Activated CD4-positive, alpha-beta T cell treated with anti-CD3 and anti-CD28 coated beads for 24 hours (primary cell): ENCODE data around the gene RETREG1.

Source experiments
- DNase-seq, 2 donors: peaks; one replicate each; pipeline ENCODE4 v3.0.0-alpha.2; 2020; ENCODE audit warnings: low read depth in 2 of 2

The RETREG1 gene

DNA sequence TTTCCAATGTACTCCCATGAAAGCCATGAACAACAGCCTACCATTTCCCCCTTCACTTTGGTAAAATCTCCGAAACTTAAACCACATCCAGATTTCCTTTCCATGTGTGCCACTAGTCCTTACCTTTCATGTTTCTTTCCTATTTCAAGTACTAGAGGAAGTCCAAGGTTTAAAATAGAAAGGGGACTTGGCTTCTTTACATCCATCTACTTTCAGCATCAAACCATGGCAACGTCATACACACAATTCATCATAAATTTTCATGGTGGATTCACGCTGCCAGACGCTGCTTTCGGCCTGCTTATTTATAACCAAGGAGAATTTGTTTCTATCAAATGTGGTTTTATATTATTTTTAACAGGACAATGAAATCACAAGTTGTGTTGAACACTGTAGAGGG is 92.5 kb downstream of the RETREG1 start:
- DNase-seq, result no peak

DNA sequence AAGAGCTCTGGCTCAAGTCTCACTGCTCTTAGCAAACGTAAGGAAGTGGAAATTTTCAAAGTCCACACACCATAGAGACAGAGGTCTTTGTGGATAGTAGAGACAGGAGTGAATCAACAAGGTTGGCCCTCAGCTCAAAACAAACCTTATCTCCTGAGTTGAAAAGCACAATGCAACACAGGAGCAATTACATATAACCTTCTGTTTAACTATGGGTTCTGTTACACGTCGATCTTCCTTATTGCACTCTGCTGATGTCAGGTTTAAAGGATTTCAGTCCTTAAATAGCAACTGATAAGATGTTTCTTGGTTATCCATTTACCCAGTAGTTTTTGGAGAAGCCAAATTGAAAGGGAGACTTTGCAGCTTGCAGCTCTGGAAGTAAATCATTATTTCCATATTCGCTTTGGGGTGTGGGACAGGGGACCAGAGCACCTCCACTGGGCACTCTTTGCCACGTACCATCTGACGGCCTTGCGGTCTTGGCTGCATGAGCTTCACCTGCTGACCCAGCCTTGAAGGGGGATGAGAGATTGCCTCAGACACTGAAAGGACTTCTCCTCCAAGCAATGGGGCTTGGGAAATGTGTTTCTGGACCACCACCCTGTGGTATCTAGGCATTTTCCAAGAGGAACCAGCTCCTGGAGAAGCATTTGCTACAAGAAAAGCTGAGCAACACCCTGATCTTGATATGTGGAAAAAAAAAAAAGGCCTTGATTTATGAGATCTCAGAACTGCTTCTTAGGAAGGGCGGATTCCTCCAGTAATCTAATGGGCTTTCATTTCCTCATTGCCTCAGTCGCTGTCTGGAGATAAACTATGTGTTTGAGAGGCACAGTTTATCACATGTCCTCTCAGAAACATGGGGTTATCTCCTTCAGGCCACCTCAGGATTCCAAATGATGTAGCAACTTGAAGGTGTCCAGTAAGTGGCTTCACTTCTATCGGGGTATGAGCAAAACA is 95.0 kb downstream of the RETREG1 start:
- no peak for DNase-seq

DNA sequence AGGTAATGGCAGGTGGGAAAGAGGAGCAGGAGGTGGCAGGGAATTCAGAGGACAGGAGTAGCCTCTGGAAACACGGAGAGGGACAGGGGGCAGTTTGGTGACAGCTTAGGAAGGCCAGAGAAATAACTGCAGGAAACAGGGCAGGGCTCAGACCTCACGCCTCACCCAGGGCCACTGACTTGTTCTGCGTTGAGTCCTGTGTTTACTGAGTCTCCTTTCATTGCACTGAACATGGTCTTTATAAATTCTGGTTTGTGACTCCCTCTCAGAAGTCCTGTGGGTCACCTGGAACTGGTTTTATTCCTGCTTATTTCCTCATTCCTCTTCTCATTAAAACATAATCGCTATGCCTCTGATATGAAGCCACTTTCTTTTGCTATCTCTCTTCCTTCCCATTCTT is 96.0 kb downstream of the RETREG1 start:
- DNase-seq, result no peak

DNA sequence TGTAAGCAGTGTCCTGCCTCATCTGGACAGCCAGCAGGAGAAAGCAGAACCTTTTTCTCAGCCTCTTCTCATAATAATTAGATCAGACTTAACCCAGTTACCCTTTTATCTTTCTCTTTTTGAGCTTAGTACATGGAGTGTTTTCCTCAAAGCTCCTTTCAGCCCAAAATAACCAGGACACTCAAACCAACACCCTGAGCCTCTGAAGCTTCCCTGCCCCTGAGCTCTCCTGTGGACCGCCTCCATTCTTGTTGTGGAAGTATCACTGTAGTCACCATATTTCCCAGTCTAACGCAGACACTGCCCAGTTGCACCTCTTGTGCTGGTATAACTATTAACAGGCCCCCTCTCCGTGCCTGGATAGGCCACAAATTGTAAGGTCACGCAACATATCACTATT is 97.4 kb downstream of the RETREG1 start:
- DNase-seq, result no peak

DNA sequence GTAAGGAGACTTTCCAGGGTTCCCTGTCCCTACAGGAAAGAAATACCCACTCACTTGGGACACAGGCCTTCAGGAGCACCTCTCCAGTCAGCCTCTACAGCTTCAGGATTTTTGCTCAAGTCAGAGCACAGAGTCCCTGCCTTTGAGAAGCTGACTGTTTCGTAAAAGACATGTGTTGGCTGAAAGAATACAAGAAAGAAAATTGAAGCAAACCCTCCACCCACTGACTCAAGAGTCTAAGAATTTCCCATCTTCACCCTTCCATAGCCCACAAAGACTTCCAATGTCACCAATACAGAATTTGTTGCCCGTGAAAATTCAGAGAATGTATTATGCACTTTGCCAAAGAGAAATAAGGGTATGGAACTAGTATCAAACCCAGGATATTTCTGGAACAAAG is 98.2 kb downstream of the RETREG1 start:
- DNase-seq, result no peak

DNA sequence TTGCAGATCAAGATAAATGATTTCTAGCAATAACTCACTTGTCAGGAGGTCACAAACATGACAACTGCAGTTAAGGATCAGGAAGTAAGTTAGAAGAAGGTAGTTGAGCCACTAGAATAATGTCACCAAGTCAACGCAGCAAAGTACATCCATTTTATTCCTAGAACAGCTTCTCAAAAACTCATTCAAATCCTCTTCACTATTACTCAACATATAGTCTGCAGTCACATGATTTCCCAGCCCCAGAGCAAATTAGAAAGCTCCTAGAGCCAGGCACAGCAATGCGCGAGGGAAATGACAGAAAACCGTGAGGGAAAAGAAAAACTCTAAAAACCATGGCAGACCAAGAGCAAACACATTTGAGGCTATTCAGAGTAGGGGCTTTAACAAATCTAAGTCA is 101.3 kb downstream of the RETREG1 start:
- no peak for DNase-seq

DNA sequence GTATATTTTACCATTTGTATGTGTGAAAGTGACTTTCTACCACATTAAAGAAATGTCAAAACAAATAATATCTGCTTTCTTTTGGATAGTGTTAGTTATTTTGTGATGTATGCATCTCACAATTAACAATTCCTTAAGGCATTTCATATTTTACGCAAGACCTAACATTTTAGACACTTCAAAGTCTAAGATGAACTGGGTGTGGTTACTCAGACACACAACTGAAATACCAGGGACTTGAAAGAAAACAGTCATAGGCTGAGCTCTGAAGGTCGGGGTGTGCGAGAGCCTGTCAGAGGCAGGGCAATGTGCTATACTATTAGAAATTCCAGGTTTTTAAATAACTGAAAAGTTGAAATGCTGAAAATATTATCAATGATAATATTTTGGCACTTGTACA is 106.7 kb downstream of the RETREG1 start:
- no peak for DNase-seq

DNA sequence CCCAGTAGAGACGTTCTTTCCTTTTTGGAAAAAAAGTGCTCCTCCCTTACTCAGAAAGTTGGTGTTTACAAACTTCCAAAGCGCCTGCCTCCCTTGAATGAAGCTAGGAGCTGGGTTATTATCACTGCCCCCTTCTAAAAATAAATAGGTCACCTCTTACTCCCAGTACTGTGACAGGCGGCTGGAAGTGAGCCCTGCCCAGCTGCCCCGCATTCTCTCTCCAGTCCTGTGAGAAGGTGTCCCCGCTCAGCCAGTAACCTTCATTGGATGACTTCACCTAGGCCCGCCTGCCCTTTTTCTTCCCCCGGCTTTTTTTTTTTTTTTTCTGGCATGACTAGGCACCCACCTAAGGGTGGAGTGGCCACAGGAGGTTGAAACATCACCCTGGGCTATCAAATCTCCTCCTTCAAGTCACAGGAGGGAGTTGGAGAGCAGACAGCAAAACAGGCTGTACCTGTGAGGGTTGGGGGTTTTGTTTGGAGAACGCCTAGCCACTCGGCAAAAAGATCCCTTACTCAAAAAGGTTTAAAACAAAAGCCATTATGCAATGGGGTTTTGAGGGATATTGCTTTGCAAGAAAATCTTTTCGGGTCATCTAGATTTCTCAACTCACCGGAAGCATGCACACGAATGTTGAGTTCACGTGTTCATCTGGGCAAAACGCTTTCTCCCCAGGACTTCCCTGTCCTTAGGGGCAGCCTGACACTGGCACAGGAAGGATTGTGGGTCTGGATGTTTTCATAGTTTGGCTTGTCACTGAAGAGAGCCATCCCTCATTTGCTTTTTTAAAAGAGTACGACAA is 107.9 kb downstream of the RETREG1 start:
- no peak for DNase-seq

DNA sequence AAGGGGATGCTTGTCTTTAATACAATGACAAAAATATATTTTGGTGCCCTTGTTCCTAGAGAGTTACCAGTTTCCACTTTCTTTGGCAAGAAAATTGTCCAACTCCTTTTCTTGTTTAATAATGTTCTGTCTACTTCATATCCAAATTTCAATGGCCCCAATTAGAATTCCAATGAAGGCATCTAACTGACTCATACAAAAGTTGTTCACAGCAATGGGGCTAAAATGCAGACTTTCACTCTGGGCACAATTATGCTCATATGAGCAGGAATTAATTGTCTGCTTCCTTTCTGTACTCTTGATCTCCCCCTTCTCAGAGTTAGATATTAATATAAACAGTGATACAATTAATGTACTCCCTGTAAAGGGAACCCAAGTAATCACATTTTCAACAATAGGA is 109.1 kb downstream of the RETREG1 start:
- DNase-seq, result no peak

DNA sequence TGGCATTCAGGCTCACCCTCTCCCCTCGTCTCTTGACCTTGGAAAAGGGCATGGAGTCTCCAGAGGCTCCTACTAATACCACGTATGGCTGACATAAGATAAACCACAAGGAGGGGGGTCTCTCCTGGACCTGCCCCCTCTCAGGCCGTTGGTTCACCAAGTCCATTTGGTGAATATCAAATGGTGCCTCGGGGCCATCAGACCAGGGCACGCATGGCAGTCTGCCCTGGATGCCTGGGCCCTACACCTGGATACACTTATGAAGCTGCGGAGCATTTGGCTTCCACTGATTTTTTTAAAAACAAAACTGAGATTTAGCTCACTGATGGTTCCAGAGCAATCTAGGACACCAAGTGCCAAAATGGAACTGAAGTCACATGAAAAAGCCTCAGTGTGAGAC is 110.9 kb downstream of the RETREG1 start:
- no peak for DNase-seq

DNA sequence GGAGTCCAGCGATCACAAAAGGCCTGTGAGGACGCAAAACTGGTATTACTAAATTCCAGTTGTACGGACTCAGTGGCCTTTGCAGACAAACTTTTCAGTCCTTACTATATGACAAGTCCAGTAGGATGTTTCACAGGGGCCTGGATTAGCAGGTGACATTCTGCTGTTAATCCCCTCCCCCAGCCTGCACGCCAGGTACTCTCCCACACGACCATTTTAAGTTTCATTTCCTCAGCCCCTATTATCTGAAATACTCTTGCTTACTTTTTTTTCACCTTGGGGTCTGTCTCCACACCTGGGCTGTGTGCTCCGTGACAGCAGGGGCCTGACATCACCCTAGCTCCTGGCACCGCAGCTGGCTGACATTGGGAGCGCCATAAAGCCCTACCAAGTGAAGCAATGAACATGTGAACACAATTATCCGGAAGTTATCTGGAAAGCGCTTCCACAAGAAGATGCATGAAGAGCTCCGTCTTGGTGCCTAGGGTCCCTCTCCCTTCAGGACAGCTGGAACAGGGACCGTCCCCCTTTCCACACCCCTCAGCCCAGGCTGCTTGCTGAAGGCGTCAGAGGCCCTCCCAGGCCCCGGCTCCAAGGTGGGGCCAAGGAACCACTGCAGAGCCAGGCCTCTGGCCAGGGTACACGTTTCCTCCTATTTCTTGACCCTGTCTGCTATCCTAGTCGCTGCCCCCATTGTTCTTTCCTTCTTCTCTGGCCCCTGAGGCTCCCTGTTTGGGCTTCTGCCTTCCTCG is 111.5 kb downstream of the RETREG1 start:
- DNase-seq, result no peak

DNA sequence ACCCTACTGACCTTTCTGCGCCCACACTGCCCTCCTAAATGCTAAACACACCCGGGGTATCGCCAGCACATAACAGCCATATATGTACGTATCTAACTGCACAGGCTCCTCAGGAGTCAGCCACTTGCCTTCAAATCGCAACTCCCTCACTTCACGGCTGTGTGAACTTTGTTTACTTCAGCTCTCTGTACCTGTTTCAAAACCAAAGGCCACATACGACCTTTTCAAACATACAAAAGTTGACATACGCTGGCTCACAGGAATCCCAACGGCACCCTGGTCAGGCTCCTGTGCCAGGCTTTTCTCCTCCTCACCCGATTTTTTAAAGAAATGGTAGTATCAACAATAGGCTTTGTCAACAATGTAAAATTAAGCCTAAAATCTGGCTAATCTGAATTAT is 112.2 kb downstream of the RETREG1 start:
- DNase-seq, result no peak

DNA sequence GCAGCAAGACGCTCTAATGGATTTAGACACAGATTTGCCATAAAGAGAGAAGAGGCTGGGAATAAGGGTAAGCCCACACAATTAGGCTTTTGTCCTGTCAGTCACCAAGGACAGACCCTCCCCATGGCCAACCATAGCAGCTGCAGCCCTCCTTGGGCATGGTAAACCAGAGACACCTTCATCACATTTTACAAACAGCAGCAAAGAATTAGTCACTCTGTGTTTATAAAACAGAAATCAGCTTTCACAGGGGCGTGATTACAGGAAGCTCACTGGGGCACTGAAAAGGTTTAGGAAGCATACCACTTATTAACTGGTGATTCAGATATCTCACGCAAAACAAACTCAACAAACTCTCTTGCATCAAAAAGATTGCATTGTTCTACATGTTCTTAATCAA is 113.9 kb downstream of the RETREG1 start:
- DNase-seq, result no peak

DNA sequence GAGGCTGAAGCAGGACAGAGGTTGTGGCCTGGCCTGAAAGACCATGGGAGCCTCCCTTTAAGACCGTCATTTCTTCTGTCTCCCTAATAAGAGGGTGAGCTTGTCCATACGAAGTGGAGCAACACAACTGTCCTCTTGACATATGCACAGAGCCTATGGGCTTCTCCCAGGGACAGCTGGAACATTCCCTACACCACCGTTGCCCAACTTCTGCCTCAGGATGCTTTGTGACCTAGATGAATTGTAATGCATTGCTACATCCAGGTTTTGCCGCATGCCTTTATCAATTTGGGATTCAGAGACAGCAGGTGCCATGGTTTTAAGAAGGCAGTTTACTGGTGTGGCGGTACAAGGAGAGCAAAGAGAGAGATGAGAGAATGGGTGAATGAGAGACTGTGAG is 116.8 kb downstream of the RETREG1 start:
- DNase-seq, result no peak

DNA sequence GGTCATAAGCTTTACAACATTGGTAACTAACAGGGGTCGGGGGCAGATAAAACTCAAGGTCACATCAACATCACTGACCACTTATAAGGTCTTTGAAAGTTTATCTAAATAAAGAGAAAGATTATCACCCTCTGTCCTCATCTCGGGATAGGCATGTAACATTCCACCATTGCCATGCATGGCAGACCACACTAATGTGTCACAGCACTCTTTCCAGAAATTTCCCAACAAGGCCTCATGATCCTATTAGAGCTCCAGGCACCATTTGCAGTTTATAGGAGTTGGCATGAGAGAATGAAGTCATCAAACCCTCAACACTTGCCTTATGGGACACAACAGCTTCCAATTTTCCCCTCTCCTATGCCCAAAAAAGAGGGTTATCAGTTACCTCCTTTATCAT is 119.3 kb downstream of the RETREG1 start:
- no peak for DNase-seq

DNA sequence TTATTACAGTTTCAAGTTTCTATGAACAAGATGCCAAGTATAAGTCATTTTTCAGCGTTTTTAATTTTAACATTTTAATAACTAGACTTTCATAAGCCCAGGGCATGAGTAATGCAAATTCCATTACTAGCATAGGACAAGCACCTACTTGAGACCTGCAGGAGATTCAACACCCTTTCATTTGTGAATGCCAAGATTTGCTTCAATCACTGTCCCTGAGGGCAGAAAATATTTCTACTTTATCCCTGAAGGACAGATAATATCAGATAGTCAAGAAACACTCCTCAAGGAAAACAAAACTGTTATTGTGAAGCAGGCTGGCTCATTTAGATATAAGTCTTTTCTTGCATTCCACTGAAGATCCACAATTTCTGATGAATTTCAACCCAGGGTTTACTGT is 123.5 kb downstream of the RETREG1 start:
- DNase-seq, result no peak

DNA sequence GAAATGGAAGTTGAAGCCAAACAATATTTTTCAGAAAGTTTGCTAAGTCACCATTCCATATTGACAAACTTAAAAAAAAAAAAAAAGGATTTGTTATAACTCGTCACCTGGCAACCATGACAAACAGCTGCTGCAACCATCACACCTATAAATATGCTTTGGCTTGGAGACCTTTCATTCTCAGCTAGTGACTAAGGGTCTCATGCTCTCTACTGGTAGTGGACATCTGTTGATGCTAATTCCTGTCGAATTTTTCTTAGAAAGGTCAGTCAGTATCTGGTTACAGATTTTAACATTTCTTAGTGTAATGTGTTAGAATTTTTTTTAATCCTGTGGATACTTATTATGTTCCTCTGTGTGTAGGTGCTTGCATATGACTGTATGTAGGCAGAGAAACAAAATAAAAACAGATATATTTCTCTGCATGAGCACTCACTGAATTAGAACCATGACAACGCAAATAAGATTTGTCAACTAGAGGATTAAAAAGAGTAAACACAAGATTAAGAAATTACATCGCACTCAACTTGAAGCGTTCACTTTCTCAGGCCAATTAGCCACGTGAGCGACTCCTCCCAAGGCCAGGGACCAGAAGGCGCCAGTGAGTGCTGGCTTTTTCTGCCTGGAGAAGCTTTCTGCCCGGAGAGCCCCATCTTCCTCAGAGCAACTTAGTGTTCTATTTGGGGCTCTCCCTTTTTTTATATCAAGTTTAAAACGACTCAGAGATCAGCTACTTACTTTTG is 124.2 kb downstream of the RETREG1 start:
- no peak for DNase-seq

DNA sequence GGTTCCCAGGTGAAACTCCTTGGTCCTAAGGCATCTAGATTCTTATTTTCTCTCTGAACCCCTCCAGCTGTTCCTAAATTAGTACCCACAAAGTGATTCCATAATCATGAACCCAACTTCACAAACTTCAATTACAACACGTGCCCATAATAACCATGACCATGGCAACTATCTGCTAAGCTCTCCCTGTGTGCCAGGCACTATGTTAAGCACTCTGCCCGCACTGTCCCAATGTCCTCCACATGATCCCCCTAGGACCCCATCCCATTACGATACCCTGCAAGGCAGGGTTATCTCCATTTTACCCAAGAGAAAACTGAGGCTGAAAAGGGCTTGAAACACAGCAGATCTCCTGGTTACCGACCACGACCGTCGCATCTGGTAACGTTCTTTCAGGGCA is 125.9 kb downstream of the RETREG1 start:
- no peak for DNase-seq

DNA sequence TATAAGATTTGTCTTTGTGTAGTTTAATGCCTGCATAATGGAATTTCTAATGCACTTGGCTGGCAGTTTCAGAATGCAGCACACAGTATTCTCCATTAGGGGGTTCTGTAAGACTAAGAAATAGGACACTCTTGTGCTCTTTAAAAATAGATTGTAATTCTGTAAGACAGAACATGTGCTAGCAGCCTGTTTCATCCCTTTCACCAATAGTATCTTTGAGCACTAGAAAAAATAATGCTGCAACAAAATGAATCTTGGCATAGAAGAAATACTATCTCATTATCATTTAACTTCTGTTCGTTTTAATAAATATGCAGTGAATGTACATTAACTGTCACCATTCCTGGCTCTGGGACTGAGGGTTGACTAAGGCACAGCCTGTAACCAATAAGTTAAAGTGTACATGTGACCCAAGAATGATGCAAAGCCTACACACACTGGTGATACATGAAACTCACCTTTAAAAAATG is 127.4 kb downstream of the RETREG1 start:
- DNase-seq, result no peak

DNA sequence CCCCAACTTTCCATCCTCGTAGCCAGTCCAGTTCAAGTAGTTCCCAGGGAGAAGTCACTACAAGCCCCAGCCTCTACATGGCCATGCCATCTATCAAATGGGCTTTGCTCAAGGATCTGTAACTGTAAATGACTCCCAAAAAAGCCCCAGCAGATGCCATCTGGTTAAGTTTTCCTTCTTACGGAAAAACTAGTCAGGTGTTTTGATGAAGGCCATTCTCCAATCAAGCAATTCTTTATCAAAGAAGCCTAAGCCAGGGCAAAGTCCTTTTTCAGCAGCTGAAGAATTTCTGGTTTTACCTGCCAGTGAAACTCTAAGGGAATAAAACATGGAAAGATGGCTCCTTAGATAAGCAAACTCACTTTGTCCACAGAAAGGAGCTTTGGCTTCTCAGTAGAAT is 129.3 kb downstream of the RETREG1 start:
- DNase-seq, result no peak

DNA sequence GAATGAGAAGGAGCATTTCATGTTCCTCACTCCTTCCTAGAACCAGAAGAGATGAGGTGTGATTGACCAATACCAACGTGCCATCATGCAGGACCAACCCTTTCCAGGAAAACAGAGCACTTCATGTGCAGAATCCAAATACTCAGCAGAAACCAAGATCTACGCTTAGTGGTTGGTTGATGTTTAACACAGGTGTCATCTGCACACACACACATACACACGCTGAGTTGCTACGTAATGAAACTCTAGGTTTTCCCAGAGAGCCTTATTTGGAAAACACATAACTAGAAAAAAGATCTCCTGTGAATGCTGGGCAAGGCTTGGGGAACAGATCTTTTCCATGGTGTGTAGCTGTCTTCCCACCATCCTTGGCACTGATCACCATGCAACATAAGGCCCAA is 130.1 kb downstream of the RETREG1 start:
- no peak for DNase-seq
